ENCODE data around the gene C1orf21.

The C1orf21 gene

GRCh38 chr1:184403961-184404726 lies 17.3 kb downstream of the C1orf21 start:
- DNase-seq (ENCODE audit: extremely low read depth, low read depth) = no peak
- TF ChIP-seq CTCF (IDR thresholded peaks at IDR 0.05; ENCODE audit: low read depth, low read length) = no peak

- no peak for TF ChIP-seq CTCF (IDR thresholded peaks at IDR 0.05; ENCODE audit: low read depth, low read length)
Measured at GRCh38 chr1:184404727-184405027, 17.8 kb downstream of the C1orf21 start.

GRCh38 chr1:184405094-184405800 lies 18.4 kb downstream of the C1orf21 start:
- TF ChIP-seq CTCF (IDR thresholded peaks at IDR 0.05; ENCODE audit: low read depth, low read length) = no peak
- no peak for DNase-seq (ENCODE audit: extremely low read depth, low read depth)

More at GRCh38 chr1:184404727-184405027, 17.8 kb downstream of the C1orf21 start:
- no peak for DNase-seq (ENCODE audit: extremely low read depth, low read depth)

- no peak for TF ChIP-seq CTCF (IDR thresholded peaks at IDR 0.05; ENCODE audit: low read depth, low read length)
- DNase-seq (ENCODE audit: extremely low read depth, low read depth) = no peak
Measured at GRCh38 chr1:184405801-184406142, 18.9 kb downstream of the C1orf21 start.

- no peak for TF ChIP-seq CTCF (IDR thresholded peaks at IDR 0.05; ENCODE audit: low read depth, low read length)
- no peak for DNase-seq (ENCODE audit: extremely low read depth, low read depth)
Measured at GRCh38 chr1:184406479-184406878, 19.6 kb downstream of the C1orf21 start.

- TF ChIP-seq CTCF (IDR thresholded peaks at IDR 0.05; ENCODE audit: low read depth, low read length) = no peak
- no peak for DNase-seq (ENCODE audit: extremely low read depth, low read depth)
Measured at GRCh38 chr1:184407816-184408510, 21.1 kb downstream of the C1orf21 start.

GRCh38 chr1:184408580-184408979 lies 21.8 kb downstream of the C1orf21 start:
- DNase-seq (ENCODE audit: extremely low read depth, low read depth) = no peak
- no peak for TF ChIP-seq CTCF (IDR thresholded peaks at IDR 0.05; ENCODE audit: low read depth, low read length)
